ENCODE measurements around the gene GSTA3.

GSTA3 gene

GRCh38 chr6:52881662-52881995 lies 27.9 kb downstream of the GSTA3 start:
- H3K27ac ChIP-seq (ENCODE audit: low read depth, low read length, poor library complexity, severe bottlenecking), result no peak overlapping the region
- no peaks in the 10 kb centered on the region for H3K9me3 ChIP-seq (ENCODE audit: low read length)
- no peak for TF ChIP-seq EZH2 (IDR thresholded peaks at IDR 0.05; ENCODE audit: borderline replicate concordance, low read length)
- TF ChIP-seq, protein P1, sequence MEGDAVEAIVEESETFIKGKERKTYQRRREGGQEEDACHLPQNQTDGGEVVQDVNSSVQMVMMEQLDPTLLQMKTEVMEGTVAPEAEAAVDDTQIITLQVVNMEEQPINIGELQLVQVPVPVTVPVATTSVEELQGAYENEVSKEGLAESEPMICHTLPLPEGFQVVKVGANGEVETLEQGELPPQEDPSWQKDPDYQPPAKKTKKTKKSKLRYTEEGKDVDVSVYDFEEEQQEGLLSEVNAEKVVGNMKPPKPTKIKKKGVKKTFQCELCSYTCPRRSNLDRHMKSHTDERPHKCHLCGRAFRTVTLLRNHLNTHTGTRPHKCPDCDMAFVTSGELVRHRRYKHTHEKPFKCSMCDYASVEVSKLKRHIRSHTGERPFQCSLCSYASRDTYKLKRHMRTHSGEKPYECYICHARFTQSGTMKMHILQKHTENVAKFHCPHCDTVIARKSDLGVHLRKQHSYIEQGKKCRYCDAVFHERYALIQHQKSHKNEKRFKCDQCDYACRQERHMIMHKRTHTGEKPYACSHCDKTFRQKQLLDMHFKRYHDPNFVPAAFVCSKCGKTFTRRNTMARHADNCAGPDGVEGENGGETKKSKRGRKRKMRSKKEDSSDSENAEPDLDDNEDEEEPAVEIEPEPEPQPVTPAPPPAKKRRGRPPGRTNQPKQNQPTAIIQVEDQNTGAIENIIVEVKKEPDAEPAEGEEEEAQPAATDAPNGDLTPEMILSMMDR (IDR thresholded peaks at IDR 0.05; ENCODE audit: low read length), result no peak
- peak overlapping the region; percentile 58 for H3K4me3 ChIP-seq (ENCODE audit: low read depth, low read length, poor library complexity, severe bottlenecking)
- no peaks in the 10 kb centered on the region for H3F3A ChIP-seq (ENCODE audit: insufficient read depth, low read length)
- H2AFZ ChIP-seq (ENCODE audit: low read length), result no peak overlapping the region
- no peaks in the 10 kb centered on the region for H4K20me1 ChIP-seq (ENCODE audit: insufficient read depth, low read length)
- peak overlapping the region; percentile 81 for H3K4me2 ChIP-seq (ENCODE audit: low read length)
- no peak overlapping the region; the same call in 1 of the 2 replicates for H3K9ac ChIP-seq (ENCODE audit: low read length)
- peaks cover 6% of the 10 kb centered on the region for H3K4me1 ChIP-seq (ENCODE audit: insufficient read depth, low read length, severe bottlenecking)
- no peaks in the 10 kb centered on the region for H3K36me3 ChIP-seq (ENCODE audit: insufficient read depth, low read length)
- H3K9me2 ChIP-seq (ENCODE audit: low read depth, low read length), result no peaks in the 10 kb centered on the region
- no peaks in the 10 kb centered on the region for H3K27me3 ChIP-seq (ENCODE audit: insufficient read depth, low read length)
- H3K79me2 ChIP-seq (ENCODE audit: insufficient read depth, low read length), result no peaks in the 10 kb centered on the region

DNA sequence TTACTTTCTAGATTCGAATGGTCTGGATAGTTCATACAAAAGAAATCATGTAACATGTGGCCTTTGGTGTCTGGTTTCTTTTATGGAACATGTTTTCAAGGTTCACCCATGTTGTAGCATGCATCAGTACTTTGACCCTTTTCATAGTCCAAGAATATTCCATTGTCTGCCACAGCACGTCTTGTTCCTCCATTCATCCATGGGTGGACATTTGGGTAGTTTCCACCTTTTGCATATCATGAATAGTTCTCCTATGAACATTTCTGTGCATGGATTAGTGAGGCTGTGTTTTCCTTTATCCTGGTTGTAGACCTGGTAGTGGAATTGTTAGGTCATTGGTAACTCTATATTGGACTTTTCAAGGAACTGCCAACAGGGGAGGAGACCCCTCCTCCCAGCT lies 31.7 kb downstream of the GSTA3 start:
- H4K20me1 ChIP-seq (ENCODE audit: insufficient read depth, low read length), result no peaks in the 10 kb centered on the region
- H3K27ac ChIP-seq (ENCODE audit: low read depth, low read length, poor library complexity, severe bottlenecking), result no peak overlapping the region
- H3K79me2 ChIP-seq (ENCODE audit: insufficient read depth, low read length), result no peaks in the 10 kb centered on the region
- no peak overlapping the region for H3K4me3 ChIP-seq (ENCODE audit: low read depth, low read length, poor library complexity, severe bottlenecking)
- no peak overlapping the region for H2AFZ ChIP-seq (ENCODE audit: low read length)
- no peaks in the 10 kb centered on the region for H3F3A ChIP-seq (ENCODE audit: insufficient read depth, low read length)
- no peaks in the 10 kb centered on the region for H3K9me3 ChIP-seq (ENCODE audit: low read length)
- no peaks in the 10 kb centered on the region for H3K27me3 ChIP-seq (ENCODE audit: insufficient read depth, low read length)
- no peaks in the 10 kb centered on the region for H3K36me3 ChIP-seq (ENCODE audit: insufficient read depth, low read length)
- no peak overlapping the region for H3K9ac ChIP-seq (ENCODE audit: low read length)
- H3K4me1 ChIP-seq (ENCODE audit: insufficient read depth, low read length, severe bottlenecking), result peaks cover 6% of the 10 kb centered on the region
- TF ChIP-seq, protein P1 (IDR thresholded peaks at IDR 0.05; ENCODE audit: low read length), result no peak
- no peak for TF ChIP-seq EZH2 (IDR thresholded peaks at IDR 0.05; ENCODE audit: borderline replicate concordance, low read length)
- no peaks in the 10 kb centered on the region for H3K9me2 ChIP-seq (ENCODE audit: low read depth, low read length)
- no peak overlapping the region for H3K4me2 ChIP-seq (ENCODE audit: low read length)

DNA sequence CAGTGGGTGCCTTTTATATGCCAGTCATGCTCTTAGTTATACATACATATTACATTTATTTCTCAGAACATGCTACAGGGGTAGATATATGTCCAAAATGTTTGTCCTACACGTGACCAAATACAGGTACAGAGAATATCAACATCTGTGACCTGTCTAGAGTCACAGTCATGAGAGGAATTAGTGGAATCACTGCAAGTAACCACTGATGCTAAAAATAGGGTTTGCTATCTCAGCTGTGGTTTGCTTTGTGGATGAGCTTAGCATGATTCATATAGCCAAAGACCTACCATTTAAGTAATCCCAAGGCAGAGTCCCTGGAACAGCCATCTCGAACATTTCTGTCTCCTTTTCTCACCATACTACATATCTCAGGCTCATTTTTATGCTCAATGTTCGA lies 32.3 kb downstream of the GSTA3 start:
- Histone ChIP-seq H2AFZ (ENCODE audit: low read length) (no peak overlapping the region), H3K27me3 (ENCODE audit: insufficient read depth, low read length) (no peaks in the 10 kb centered on the region), H3K9ac (ENCODE audit: low read length) (no peak overlapping the region), H4K20me1 (ENCODE audit: insufficient read depth, low read length) (no peaks in the 10 kb centered on the region), H3K79me2 (ENCODE audit: insufficient read depth, low read length) (no peaks in the 10 kb centered on the region), H3K9me3 (ENCODE audit: low read length) (no peaks in the 10 kb centered on the region), H3K4me3 (ENCODE audit: low read depth, low read length, poor library complexity, severe bottlenecking) (no peak overlapping the region), H3F3A (ENCODE audit: insufficient read depth, low read length) (no peaks in the 10 kb centered on the region), H3K9me2 (ENCODE audit: low read depth, low read length) (no peaks in the 10 kb centered on the region), H3K4me1 (ENCODE audit: insufficient read depth, low read length, severe bottlenecking) (peaks cover 5% of the 10 kb centered on the region), H3K4me2 (ENCODE audit: low read length) (no peak overlapping the region), H3K36me3 (ENCODE audit: insufficient read depth, low read length) (no peaks in the 10 kb centered on the region), H3K27ac (ENCODE audit: low read depth, low read length, poor library complexity, severe bottlenecking) (no peak overlapping the region)
- TF ChIP-seq, protein P1 (IDR thresholded peaks at IDR 0.05; ENCODE audit: low read length), result no peak
- no peak for TF ChIP-seq EZH2 (IDR thresholded peaks at IDR 0.05; ENCODE audit: borderline replicate concordance, low read length)

Data from OCI-LY1 (cell line).